H9 (cell line): ENCODE data around the gene RASA3. TPM values are rescaled to one million over a fixed set of nuclear protein-coding genes. Genes with fewer than 3 reads are reported as not detected.

Experiments
- DNase-seq: peaks from one replicate; pipeline ENCODE4 v3.0.0-alpha.2; 2017
- H2AFZ ChIP-seq: one replicate; pipeline ENCODE4 v1.6.1; 2013; ENCODE audit warnings: mild to moderate bottlenecking, low read length, control low read depth, moderate library complexity
- H2AK5ac ChIP-seq: 2 replicates; pipeline ENCODE4 v1.6.1; 2013; ENCODE audit warnings: low read length, control low read depth, mixed read lengths; ENCODE audit not compliant: insufficient read length
- H2BK120ac ChIP-seq: one replicate; pipeline ENCODE4 v1.6.1; 2013; ENCODE audit warnings: low read depth, mild to moderate bottlenecking, low read length, control low read depth, inconsistent platforms; ENCODE audit not compliant: poor library complexity, severe bottlenecking
- H2BK12ac ChIP-seq: 2 replicates; pipeline ENCODE4 v1.6.1; 2013; ENCODE audit warnings: low read length, control low read depth, mixed read lengths, low read depth; ENCODE audit not compliant: insufficient read length
- H2BK15ac ChIP-seq: 2 replicates; pipeline ENCODE4 v1.6.1; 2013; ENCODE audit warnings: low read depth, low read length, control low read depth
- H2BK20ac ChIP-seq: one replicate; pipeline ENCODE4 v1.6.1; 2013; ENCODE audit warnings: low read depth, mild to moderate bottlenecking, low read length, control low read depth, inconsistent platforms; ENCODE audit not compliant: poor library complexity, severe bottlenecking
- H2BK5ac ChIP-seq: 2 replicates; pipeline ENCODE4 v1.6.1; 2013; ENCODE audit warnings: low read length, control low read depth, mixed read lengths; ENCODE audit not compliant: insufficient read length
- H3K14ac ChIP-seq: 2 replicates; pipeline ENCODE4 v1.6.1; 2013; ENCODE audit warnings: low read length, control low read depth; ENCODE audit not compliant: insufficient read depth
- H3K18ac ChIP-seq: 2 replicates; pipeline ENCODE4 v1.6.1; 2013; ENCODE audit warnings: low read depth, mild to moderate bottlenecking, mixed read lengths, low read length, control low read depth; ENCODE audit not compliant: insufficient read length
- H3K23ac ChIP-seq: 2 replicates; pipeline ENCODE4 v1.6.1; 2013; ENCODE audit warnings: low read length, control low read depth, mixed read lengths, low read depth; ENCODE audit not compliant: insufficient read length
- H3K23me2 ChIP-seq: 2 replicates; pipeline ENCODE4 v1.6.1; 2013; ENCODE audit warnings: low read depth, mild to moderate bottlenecking, mixed read lengths, low read length, control low read depth; ENCODE audit not compliant: insufficient read length, poor library complexity, severe bottlenecking
- H3K27ac ChIP-seq: 2 replicates; pipeline ENCODE4 v1.5.1; 2013; ENCODE audit warnings: low read length, control low read depth, mixed read lengths, low read depth; ENCODE audit not compliant: insufficient read length
- H3K27me3 ChIP-seq: 2 replicates; pipeline ENCODE4 v1.6.1; 2013; ENCODE audit warnings: low read length, control low read depth, inconsistent platforms; ENCODE audit not compliant: insufficient read depth
- H3K4ac ChIP-seq: 2 replicates; pipeline ENCODE4 v1.6.1; 2013; ENCODE audit warnings: low read depth, mild to moderate bottlenecking, control low read depth, inconsistent platforms, low read length, moderate library complexity
- H3K4me1 ChIP-seq: 2 replicates; pipeline ENCODE4 v1.6.1; 2013; ENCODE audit warnings: low read length, control low read depth, inconsistent platforms; ENCODE audit not compliant: insufficient read depth
- H3K4me2 ChIP-seq: 2 replicates; pipeline ENCODE4 v1.6.1; 2013; ENCODE audit warnings: low read length, control low read depth, mixed read lengths; ENCODE audit not compliant: insufficient read length, insufficient read depth
- H3K56ac ChIP-seq: 2 replicates; pipeline ENCODE4 v1.6.1; 2013; ENCODE audit warnings: low read depth, mild to moderate bottlenecking, mixed read lengths, low read length, control low read depth; ENCODE audit not compliant: insufficient read length
- H3K79me1 ChIP-seq: 2 replicates; pipeline ENCODE4 v1.6.1; 2013; ENCODE audit warnings: low read depth, mild to moderate bottlenecking, moderate library complexity, low read length, control low read depth, inconsistent platforms; ENCODE audit not compliant: insufficient read depth, poor library complexity, severe bottlenecking
- H3K79me2 ChIP-seq: 2 replicates; pipeline ENCODE4 v1.6.1; 2013; ENCODE audit warnings: low read length, control low read depth, inconsistent platforms; ENCODE audit not compliant: insufficient read depth
- H3K9ac ChIP-seq: 2 replicates; pipeline ENCODE4 v1.6.1; 2013; ENCODE audit warnings: low read length, control low read depth, mixed read lengths; ENCODE audit not compliant: insufficient read length; ENCODE audit errors: extremely low read depth
- H3K9me3 ChIP-seq: one replicate; pipeline ENCODE4 v1.6.1; 2013; ENCODE audit warnings: low read depth, low read length, inconsistent platforms; ENCODE audit not compliant: control insufficient read depth
- H3T11ph ChIP-seq: one replicate; pipeline ENCODE4 v1.6.1; 2013; ENCODE audit warnings: mild to moderate bottlenecking, low read length, control low read depth, inconsistent platforms
- H4K20me1 ChIP-seq: one replicate; pipeline ENCODE4 v1.6.1; 2013; ENCODE audit not compliant: control insufficient read depth, insufficient read length, insufficient read depth
- H4K5ac ChIP-seq: 2 replicates; pipeline ENCODE4 v1.6.1; 2013; ENCODE audit warnings: low read depth, mild to moderate bottlenecking, mixed read lengths, low read length, control low read depth; ENCODE audit not compliant: insufficient read length
- H4K8ac ChIP-seq: replicated peaks from 2 replicates; pipeline ENCODE4 v1.6.1; 2013; ENCODE audit warnings: low read length, control low read depth, mixed read lengths, low read depth; ENCODE audit not compliant: insufficient read length
- H4K91ac ChIP-seq: 2 replicates; pipeline ENCODE4 v1.6.1; 2013; ENCODE audit warnings: low read depth, mild to moderate bottlenecking, moderate library complexity, mixed read lengths, low read length, control low read depth; ENCODE audit not compliant: insufficient read length
- H3K27ac Mint-ChIP-seq, 3 experiments: 2 replicates in 2 of 3; 3 replicates in 1 of 3; pipeline ENCODE4 v1.8.0; 2020 to 2021; ENCODE audit warnings: mixed read lengths in 3 of 3, mild to moderate bottlenecking in 1 of 3, moderate library complexity in 1 of 3
- H3K27me3 Mint-ChIP-seq: 2 replicates; pipeline ENCODE4 v1.8.0; 2021; ENCODE audit warnings: low read depth, mild to moderate bottlenecking, moderate library complexity, mixed read lengths
- H3K36me3 Mint-ChIP-seq, 3 experiments: 2 replicates in 2 of 3; 3 replicates in 1 of 3; pipeline ENCODE4 v1.8.0; 2020 to 2021; ENCODE audit warnings: low read depth in 3 of 3, mixed read lengths in 3 of 3; ENCODE audit not compliant: insufficient read depth in 1 of 3
- H3K4me1 Mint-ChIP-seq, 2 experiments: 2 replicates each; pipeline ENCODE4 v1.8.0; 2020; ENCODE audit warnings: mixed read lengths in 2 of 2
- H3K4me3 Mint-ChIP-seq, 2 experiments: 2 replicates in 1 of 2; 3 replicates in 1 of 2; pipeline ENCODE4 v1.8.0; 2020 to 2021; ENCODE audit warnings: mild to moderate bottlenecking in 2 of 2, mixed read lengths in 2 of 2, moderate library complexity in 1 of 2
- H3K9me3 Mint-ChIP-seq, 2 experiments: 2 replicates in 1 of 2; 3 replicates in 1 of 2; pipeline ENCODE4 v1.8.0; 2020; ENCODE audit warnings: mild to moderate bottlenecking in 2 of 2, mixed read lengths in 2 of 2, moderate library complexity in 1 of 2
- CTCF ChIP-seq: fragments of 200-600 bp; sonication (generic); conservative IDR thresholded peaks from 3 replicates; pipeline ENCODE4 v1.8.0; 2021; ENCODE audit warnings: antibody characterized with exemption, mild to moderate bottlenecking
- WGBS: extraction: QIAGEN DNeasy Blood & Tissue Kit; methylation state at CpG from one replicate; pipeline ENCODE4 v1.1.7; 2013; ENCODE audit warnings: missing lambda C conversion rate, low lambda C conversion rate, mixed read lengths; ENCODE audit not compliant: insufficient read length; ENCODE audit errors: extremely low coverage; 5-methylcytosine and 5-hydroxymethylcytosine counted together
- total RNA-seq: library from RNA; stranded (reverse); gene quantifications from 2 replicates; pipeline ENCODE4 v1.2.1, GENCODE V29; 2021

RASA3 gene
- total RNA-seq, 1 experiment from 2014 or later, result 12.3 TPM

GRCh38 chr13:114143806-114144605, 11.6 kb upstream of the RASA3 start:
- no peak overlapping the region for H3K56ac ChIP-seq
- no peak overlapping the region for H2BK15ac ChIP-seq
- no peak overlapping the region for H3K4me2 ChIP-seq
- H3K79me1 ChIP-seq, result no peaks in the 10 kb centered on the region
- no peaks in the 10 kb centered on the region for H3K23me2 ChIP-seq
- no peaks in the 10 kb centered on the region for H3K36me3 Mint-ChIP-seq
- H3T11ph ChIP-seq, result no peak overlapping the region
- no peaks in the 10 kb centered on the region for H3K9me3 ChIP-seq
- no peak overlapping the region for H3K9ac ChIP-seq
- H2BK120ac ChIP-seq, result no peak overlapping the region
- no peak overlapping the region for H3K27ac ChIP-seq
- no peak overlapping the region for H2AK5ac ChIP-seq
- H3K14ac ChIP-seq, result no peak overlapping the region
- H4K5ac ChIP-seq, result no peak overlapping the region
- peak overlapping the region in 1 of 3 experiments; percentile 42; a peak in 1 of 7 replicates for H3K27ac Mint-ChIP-seq
- no peaks in the 10 kb centered on the region for H3K4me1 ChIP-seq
- H3K9me3 Mint-ChIP-seq, result no peaks in the 10 kb centered on the region
- H3K4me1 Mint-ChIP-seq, result peaks cover 3 to 7% of the 10 kb centered on the region in 2 experiments; a peak in 3 of 4 replicates
- no peaks in the 10 kb centered on the region for H4K20me1 ChIP-seq
- H2BK20ac ChIP-seq, result no peak overlapping the region
- TF ChIP-seq CTCF, result peak; percentile 64
- H4K91ac ChIP-seq, result no peak overlapping the region
- no peak overlapping the region for H3K4ac ChIP-seq
- WGBS, result no CpG with 5 or more reads among the region's 24 CpGs
- H3K18ac ChIP-seq, result no peak overlapping the region
- H3K4me3 Mint-ChIP-seq, result no peak overlapping the region
- H2AFZ ChIP-seq, result no peak overlapping the region
- H2BK5ac ChIP-seq, result no peak overlapping the region
- H3K27me3 Mint-ChIP-seq, result peaks cover 4% of the 10 kb centered on the region
- no peaks in the 10 kb centered on the region for H3K79me2 ChIP-seq
- no peaks in the 10 kb centered on the region for H3K27me3 ChIP-seq
- no peak overlapping the region for H2BK12ac ChIP-seq
- peak; percentile 74 for DNase-seq
- H4K8ac ChIP-seq, result no peak overlapping the region
- no peak overlapping the region for H3K23ac ChIP-seq
